Right lobe of liver (tissue), 4 donors: ENCODE results near the gene ESF1.

Experiments used
- CTCF ChIP-seq, 4 donors: fragments of 200-600 bp in 3 of 4; fragments of 450-650 bp in 1 of 4; IDR thresholded peaks; one replicate each; pipeline versions ENCODE4 v1.5.1 to v1.8.0; 2016 to 2022; ENCODE audit warnings: antibody characterized with exemption in 4 of 4, mild to moderate bottlenecking in 2 of 4
- POLR2A ChIP-seq: fragments of 450-650 bp; IDR thresholded peaks from one replicate; pipeline ENCODE4 v1.6.1; 2017; ENCODE audit warnings: antibody characterized with exemption, mild to moderate bottlenecking
- donor health status: DM: no; HTN: no; CAD: no.
- donor health status: DM: no; HTN: no; CAD: no.
- donor health status: DM: no; HTN: yes; CAD: no.

- no peak for TF ChIP-seq POLR2A
- TF ChIP-seq CTCF (IDR thresholded peaks at IDR 0.05) = no peak
These were observed 40.7 kb upstream of the ESF1 start for GRCh38 chr20:13825465-13825864.
